ENCODE measurements around the gene CIT. TPM values are rescaled to one million over a fixed set of nuclear protein-coding genes. Genes with fewer than 3 reads are reported as not detected.

The CIT gene
- total and polyA plus RNA-seq, 9 of the 15 experiments (the other 6 are each of a cell fraction or from before 2014, with no cell fraction given), result 1.1 to 46.7 (median 21.3) TPM

DNA sequence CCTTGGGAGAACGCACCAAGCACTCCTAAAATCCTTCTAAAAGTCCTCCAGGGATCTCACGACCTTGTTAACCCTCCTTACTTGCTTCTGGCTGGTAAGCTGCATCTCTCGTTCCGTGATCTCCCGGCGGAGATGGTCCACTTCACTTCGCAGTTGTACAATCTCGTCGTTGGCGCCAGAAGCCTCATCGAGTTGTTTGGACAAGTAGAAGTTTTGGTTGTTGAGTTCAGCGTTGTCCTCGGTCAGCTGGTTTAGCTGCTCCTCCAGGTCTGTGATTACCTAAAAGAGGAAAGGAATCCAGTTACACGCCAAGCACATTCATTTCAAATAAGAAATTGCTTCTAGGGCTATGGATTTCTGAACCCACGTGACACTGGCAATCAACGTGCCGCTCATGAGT is 142.0 kb downstream of the CIT start:
- no peaks in the 10 kb centered on the region for H3K4me1 ChIP-seq (replicated peaks in 1 of 2; ENCODE audit: control insufficient read depth in 2 of 2, insufficient read depth in 2 of 2, low read length in 2 of 2)
- H3K4me3 ChIP-seq, result no peak overlapping the region
- BruUV-seq (replicated peaks), result no TSS peak
- no peaks in the 10 kb centered on the region for H3K27me3 ChIP-seq (ENCODE audit: control insufficient read depth in 2 of 2, insufficient read depth in 2 of 2, low read length in 2 of 2)
- no peak overlapping the region for H2AFZ ChIP-seq (ENCODE audit: low read depth, low read length)
- WGBS (ENCODE audit: insufficient coverage, low coverage, missing lambda C conversion rate), result 91% methylated on average over 17 of the region's 17 CpGs
- no peak overlapping the region for H3K27ac ChIP-seq (ENCODE audit: extremely low read depth, low read depth, low read length)
- peaks cover 33% of the 10 kb centered on the region; the same call in 2 of the 3 replicates for H3K36me3 ChIP-seq (ENCODE audit: control insufficient read depth, insufficient read depth, low read length)
- POLR2A ChIA-PET, result interaction anchor here (1.3 kb wide), 1 partner anchor 13 kb away, joined by 5 read pairs; no protein-coding TSS in a partner anchor
- intact Hi-C loops (cut with micrococcal nuclease) (no loop called here), in situ Hi-C loops (cut with MboI) (no loop called here)
- no peak for FAIRE-seq
- H3K9me3 ChIP-seq (replicated peaks; ENCODE audit: control insufficient read depth, insufficient read depth, low read depth, low read length), result no peaks in the 10 kb centered on the region
- no peak overlapping the region for H3K4me2 ChIP-seq (ENCODE audit: insufficient read depth, low read length)
- no peaks in the 10 kb centered on the region for H3K9me1 ChIP-seq (ENCODE audit: control insufficient read depth, insufficient read depth, low read length)
- ATAC-seq, result no peak
- no peak for DNase-seq (ENCODE audit: extremely low read depth in 1 of 4, low spot score in 3 of 4)
- H3K79me2 ChIP-seq (ENCODE audit: control insufficient read depth, insufficient read depth, low read length), result no peaks in the 10 kb centered on the region
- CTCF ChIA-PET (ENCODE audit: low intra/inter-chr PET ratio), result interaction anchor here (0.6 kb wide), 1 partner anchor 48 kb away, joined by 3 read pairs; no protein-coding TSS in a partner anchor
- H4K20me1 ChIP-seq (replicated peaks; ENCODE audit: control insufficient read depth, insufficient read depth, low read length), result no peaks in the 10 kb centered on the region; the same call in 1 of the 2 replicates
- H3K9ac ChIP-seq (ENCODE audit: insufficient read depth in 1 of 2, low read depth in 2 of 2, low read length in 2 of 2), result no peak overlapping the region
- TF ChIP-seq, protein P1, sequence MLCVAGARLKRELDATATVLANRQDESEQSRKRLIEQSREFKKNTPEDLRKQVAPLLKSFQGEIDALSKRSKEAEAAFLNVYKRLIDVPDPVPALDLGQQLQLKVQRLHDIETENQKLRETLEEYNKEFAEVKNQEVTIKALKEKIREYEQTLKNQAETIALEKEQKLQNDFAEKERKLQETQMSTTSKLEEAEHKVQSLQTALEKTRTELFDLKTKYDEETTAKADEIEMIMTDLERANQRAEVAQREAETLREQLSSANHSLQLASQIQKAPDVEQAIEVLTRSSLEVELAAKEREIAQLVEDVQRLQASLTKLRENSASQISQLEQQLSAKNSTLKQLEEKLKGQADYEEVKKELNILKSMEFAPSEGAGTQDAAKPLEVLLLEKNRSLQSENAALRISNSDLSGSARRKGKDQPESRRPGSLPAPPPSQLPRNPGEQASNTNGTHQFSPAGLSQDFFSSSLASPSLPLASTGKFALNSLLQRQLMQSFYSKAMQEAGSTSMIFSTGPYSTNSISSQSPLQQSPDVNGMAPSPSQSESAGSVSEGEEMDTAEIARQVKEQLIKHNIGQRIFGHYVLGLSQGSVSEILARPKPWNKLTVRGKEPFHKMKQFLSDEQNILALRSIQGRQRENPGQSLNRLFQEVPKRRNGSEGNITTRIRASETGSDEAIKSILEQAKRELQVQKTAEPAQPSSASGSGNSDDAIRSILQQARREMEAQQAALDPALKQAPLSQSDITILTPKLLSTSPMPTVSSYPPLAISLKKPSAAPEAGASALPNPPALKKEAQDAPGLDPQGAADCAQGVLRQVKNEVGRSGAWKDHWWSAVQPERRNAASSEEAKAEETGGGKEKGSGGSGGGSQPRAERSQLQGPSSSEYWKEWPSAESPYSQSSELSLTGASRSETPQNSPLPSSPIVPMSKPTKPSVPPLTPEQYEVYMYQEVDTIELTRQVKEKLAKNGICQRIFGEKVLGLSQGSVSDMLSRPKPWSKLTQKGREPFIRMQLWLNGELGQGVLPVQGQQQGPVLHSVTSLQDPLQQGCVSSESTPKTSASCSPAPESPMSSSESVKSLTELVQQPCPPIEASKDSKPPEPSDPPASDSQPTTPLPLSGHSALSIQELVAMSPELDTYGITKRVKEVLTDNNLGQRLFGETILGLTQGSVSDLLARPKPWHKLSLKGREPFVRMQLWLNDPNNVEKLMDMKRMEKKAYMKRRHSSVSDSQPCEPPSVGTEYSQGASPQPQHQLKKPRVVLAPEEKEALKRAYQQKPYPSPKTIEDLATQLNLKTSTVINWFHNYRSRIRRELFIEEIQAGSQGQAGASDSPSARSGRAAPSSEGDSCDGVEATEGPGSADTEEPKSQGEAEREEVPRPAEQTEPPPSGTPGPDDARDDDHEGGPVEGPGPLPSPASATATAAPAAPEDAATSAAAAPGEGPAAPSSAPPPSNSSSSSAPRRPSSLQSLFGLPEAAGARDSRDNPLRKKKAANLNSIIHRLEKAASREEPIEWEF (CRISPR knock-in tag; IDR thresholded peaks at IDR 0.05), result no peak
- TF ChIP-seq ZNF347 (CRISPR knock-in tag; IDR thresholded peaks at IDR 0.05; ENCODE audit: low read depth), result no peak
- TF ChIP-seq HINFP (tag; conservative IDR thresholded peaks at IDR 0.05; ENCODE audit: low read depth), result no peak
- no peak for TF ChIP-seq HLTF (IDR thresholded peaks at IDR 0.05)
- no peak for TF ChIP-seq LCOR (CRISPR knock-in tag; IDR thresholded peaks at IDR 0.05)
- no peak for TF ChIP-seq CHD2 (IDR thresholded peaks at IDR 0.05; ENCODE audit: low read depth, low read length)
- TF ChIP-seq, protein P2, sequence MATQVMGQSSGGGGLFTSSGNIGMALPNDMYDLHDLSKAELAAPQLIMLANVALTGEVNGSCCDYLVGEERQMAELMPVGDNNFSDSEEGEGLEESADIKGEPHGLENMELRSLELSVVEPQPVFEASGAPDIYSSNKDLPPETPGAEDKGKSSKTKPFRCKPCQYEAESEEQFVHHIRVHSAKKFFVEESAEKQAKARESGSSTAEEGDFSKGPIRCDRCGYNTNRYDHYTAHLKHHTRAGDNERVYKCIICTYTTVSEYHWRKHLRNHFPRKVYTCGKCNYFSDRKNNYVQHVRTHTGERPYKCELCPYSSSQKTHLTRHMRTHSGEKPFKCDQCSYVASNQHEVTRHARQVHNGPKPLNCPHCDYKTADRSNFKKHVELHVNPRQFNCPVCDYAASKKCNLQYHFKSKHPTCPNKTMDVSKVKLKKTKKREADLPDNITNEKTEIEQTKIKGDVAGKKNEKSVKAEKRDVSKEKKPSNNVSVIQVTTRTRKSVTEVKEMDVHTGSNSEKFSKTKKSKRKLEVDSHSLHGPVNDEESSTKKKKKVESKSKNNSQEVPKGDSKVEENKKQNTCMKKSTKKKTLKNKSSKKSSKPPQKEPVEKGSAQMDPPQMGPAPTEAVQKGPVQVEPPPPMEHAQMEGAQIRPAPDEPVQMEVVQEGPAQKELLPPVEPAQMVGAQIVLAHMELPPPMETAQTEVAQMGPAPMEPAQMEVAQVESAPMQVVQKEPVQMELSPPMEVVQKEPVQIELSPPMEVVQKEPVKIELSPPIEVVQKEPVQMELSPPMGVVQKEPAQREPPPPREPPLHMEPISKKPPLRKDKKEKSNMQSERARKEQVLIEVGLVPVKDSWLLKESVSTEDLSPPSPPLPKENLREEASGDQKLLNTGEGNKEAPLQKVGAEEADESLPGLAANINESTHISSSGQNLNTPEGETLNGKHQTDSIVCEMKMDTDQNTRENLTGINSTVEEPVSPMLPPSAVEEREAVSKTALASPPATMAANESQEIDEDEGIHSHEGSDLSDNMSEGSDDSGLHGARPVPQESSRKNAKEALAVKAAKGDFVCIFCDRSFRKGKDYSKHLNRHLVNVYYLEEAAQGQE (IDR thresholded peaks at IDR 0.05; ENCODE audit: borderline replicate concordance), result no peak
- TF ChIP-seq, protein P2 (CRISPR knock-in tag; IDR thresholded peaks at IDR 0.05; ENCODE audit: low read depth), result no peak

Measured in K562 (cell line).